AG04450 (cell line): Measurements from ENCODE around the gene HSD17B3. TPM values are rescaled to one million over a fixed set of nuclear protein-coding genes. Genes with fewer than 3 reads are reported as not detected.

Source experiments
- CTCF ChIA-PET: fragments of 300-600, 350-600 bp; formaldehyde crosslinking; extraction: SDS; loops from one replicate; lab custom pipeline; 2022; ENCODE audit warnings: antibody characterized with exemption, inconsistent platforms; lab: Charles Lee
- POLR2A ChIA-PET: fragments of 350-600 bp; formaldehyde crosslinking; extraction: SDS; loops from one replicate; lab custom pipeline; 2021; ENCODE audit warnings: antibody characterized with exemption, inconsistent platforms; lab: Yijun Ruan, JAX
- DNase-seq: peaks from one replicate; pipeline ENCODE4 v3.0.0-alpha.2; 2011; ENCODE audit warnings: low read depth, low spot score
- H3K27ac ChIP-seq: one replicate; pipeline ENCODE4 v1.5.1; 2012; ENCODE audit warnings: low read depth, low read length, control low read depth
- H3K27me3 ChIP-seq: one replicate; pipeline ENCODE4 v1.6.0; 2012; ENCODE audit warnings: low read length; ENCODE audit not compliant: control insufficient read depth, insufficient read depth
- H3K4me3 ChIP-seq: 2 replicates; pipeline ENCODE4 v1.5.1; 2011; ENCODE audit warnings: mild to moderate bottlenecking, low read depth, low read length, control low read depth
- H3K9me3 ChIP-seq: 2 replicates; pipeline ENCODE4 v1.5.1; 2012; ENCODE audit warnings: low read length; ENCODE audit not compliant: control insufficient read depth, insufficient read depth
- polyA plus RNA-seq: library from polyadenylated mRNA; depleted of rRNA; stranded (reverse); fragments of >200 nt; gene quantifications from 2 replicates; pipeline ENCODE4 v1.2.3, GENCODE V29; 2011
- TF ChIP-seq, protein P1 (sequence below): IDR thresholded peaks from 2 replicates; pipeline ENCODE4 v1.5.1; 2011; ENCODE audit warnings: low read depth, low read length, control low read depth, inconsistent platforms

HSD17B3 gene
- polyA plus RNA-seq, 1 experiment, result 0.12 TPM

DNA sequence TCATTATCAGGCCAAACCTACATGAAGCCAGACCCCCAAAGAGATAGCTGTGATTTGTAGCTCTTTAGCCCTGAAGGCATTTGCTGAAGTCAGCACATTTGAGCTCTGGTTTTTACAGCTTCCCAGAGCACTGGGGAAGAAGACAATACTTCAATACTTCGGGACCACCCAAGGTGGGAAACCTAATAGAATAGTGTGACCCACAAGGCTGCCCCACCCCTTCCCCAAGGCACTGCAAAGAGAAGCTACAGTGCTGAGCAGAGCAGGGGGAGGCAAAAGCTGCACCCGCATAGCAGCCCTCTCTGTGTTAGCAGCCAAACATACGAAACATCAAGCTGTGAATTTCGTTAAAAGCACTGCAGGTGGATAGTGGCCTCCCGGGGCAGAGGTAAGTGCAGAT, 87.3 kb downstream of the HSD17B3 start:
- DNase-seq, result no peak
- ChIA-PET CTCF (interaction anchor here (0.7 kb wide), 1 partner anchor 1533 kb away, joined by 3 read pairs; no protein-coding TSS in a partner anchor), POLR2A (no interaction called here)
- H3K27me3 ChIP-seq, result peaks cover 37% of the 10 kb centered on the region
- peaks cover 11% of the 10 kb centered on the region for H3K9me3 ChIP-seq
- TF ChIP-seq, protein P1, sequence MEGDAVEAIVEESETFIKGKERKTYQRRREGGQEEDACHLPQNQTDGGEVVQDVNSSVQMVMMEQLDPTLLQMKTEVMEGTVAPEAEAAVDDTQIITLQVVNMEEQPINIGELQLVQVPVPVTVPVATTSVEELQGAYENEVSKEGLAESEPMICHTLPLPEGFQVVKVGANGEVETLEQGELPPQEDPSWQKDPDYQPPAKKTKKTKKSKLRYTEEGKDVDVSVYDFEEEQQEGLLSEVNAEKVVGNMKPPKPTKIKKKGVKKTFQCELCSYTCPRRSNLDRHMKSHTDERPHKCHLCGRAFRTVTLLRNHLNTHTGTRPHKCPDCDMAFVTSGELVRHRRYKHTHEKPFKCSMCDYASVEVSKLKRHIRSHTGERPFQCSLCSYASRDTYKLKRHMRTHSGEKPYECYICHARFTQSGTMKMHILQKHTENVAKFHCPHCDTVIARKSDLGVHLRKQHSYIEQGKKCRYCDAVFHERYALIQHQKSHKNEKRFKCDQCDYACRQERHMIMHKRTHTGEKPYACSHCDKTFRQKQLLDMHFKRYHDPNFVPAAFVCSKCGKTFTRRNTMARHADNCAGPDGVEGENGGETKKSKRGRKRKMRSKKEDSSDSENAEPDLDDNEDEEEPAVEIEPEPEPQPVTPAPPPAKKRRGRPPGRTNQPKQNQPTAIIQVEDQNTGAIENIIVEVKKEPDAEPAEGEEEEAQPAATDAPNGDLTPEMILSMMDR, result no peak
- H3K27ac ChIP-seq, result no peak overlapping the region
- no peak overlapping the region for H3K4me3 ChIP-seq

DNA sequence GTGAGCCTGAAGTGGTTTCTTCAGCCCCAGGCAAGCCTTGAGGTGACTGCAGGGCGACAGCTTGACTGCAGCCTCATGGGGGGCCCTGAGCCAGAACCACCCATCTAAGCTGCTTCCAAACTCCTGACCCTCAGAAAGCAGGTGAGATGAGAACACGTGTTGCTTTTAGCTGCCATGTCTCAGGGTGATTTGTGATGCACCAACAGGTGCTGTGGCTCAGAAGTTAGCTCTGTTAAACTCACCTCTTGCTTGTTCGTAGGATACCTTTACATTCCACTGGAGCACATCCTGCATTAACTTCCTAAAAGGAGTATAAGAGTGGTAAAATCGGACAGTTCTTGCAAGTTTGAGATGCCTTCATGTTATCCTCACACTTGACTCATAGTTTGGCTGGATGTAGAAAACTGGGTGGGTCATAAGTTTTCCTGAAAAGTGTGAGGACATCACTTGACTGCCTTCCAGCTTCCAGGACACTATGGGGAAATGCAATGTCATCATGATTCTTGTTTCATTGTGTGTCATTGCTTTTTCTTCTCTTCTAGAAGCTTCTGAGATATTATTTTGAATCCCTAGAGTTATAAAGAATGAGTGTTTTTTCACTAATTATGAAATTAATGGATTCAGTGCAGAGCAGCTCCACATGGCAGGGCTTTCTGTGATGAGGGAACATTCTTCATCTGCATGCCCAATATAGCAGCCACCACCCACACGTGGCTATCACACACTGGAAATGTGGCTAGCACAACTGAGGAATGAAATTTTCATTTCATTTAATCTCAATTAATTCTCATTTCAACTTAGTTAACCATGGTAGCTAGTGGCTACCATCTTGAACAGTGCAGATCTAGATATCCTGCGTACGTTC, 92.3 kb downstream of the HSD17B3 start:
- POLR2A ChIA-PET, result no interaction called here
- TF ChIP-seq, protein P1, result no peak

DNA sequence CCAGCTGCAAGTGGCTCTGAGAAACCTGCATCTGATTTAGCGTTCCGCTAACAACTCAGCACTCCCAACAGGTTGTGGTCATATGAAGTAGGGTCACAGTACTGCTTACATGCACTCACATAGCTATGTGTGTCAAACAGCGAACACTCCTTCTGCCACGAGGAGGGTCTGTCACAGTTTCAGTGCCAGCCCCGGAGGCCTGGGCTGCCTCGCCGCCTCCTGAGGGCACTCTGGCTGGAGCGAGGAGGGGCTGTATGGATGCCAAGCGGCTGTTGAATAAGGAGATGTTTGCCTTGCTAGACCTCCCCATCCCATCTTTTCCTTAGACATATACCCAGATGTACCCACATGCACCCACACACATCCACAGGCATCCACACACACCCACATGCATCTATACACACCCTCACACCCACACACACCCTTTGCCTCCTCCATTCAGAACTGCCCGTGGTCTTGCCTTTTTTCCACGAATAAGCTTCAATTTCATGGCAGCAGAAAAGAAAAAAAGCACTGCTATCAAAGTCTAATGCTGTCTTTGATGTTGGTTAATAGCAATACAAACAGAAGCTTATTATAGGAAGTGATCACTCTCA, 95.7 kb downstream of the HSD17B3 start:
- TF ChIP-seq, protein P1, result no peak
- Histone ChIP-seq H3K27me3 (peaks cover 43% of the 10 kb centered on the region), H3K27ac (no peak overlapping the region), H3K9me3 (no peaks in the 10 kb centered on the region; the same call in none of the 2 replicates), H3K4me3 (no peak overlapping the region)
- no peak for DNase-seq
- ChIA-PET POLR2A (no interaction called here), CTCF (interaction anchor here (1.5 kb wide), 1 partner anchor 11 kb away, joined by 5 read pairs; no protein-coding TSS in a partner anchor)

More for the DNA sequence above, 92.3 kb downstream of the HSD17B3 start:
- Histone ChIP-seq H3K27me3 (peaks cover 39% of the 10 kb centered on the region), H3K27ac (no peak overlapping the region), H3K4me3 (no peak overlapping the region), H3K9me3 (no peaks in the 10 kb centered on the region; the same call in 1 of the 2 replicates)
- CTCF ChIA-PET, result interaction anchor here (0.6 kb wide), 1 partner anchor 658 kb away, joined by 4 read pairs; no protein-coding TSS in a partner anchor
- no peak for DNase-seq

DNA sequence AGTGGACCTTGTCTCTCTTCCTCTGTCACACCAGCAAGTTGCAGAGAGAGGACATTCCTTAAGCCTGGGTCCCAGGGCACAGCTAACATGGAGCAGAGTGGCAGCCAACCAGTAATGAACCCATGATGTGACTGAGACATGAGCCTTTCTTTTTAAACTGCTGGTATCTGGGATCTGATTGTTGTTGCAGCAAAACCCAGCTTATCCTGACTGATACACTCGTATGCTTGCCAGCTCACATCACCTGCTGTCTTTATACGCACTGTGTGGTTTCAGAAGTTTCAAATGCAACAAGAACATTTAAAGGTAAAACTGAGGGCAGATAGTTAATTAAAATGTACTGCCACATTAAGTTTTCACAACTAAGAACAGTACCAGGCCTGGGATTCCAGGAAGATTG, 97.1 kb downstream of the HSD17B3 start:
- POLR2A ChIA-PET, result no interaction called here

More for the DNA sequence above, 97.1 kb downstream of the HSD17B3 start:
- TF ChIP-seq, protein P1, result no peak
- H3K4me3 ChIP-seq, result no peak overlapping the region
- H3K9me3 ChIP-seq, result no peaks in the 10 kb centered on the region; the same call in none of the 2 replicates
- peaks cover 43% of the 10 kb centered on the region for H3K27me3 ChIP-seq
- DNase-seq, result no peak
- CTCF ChIA-PET, result interaction anchor here (1.2 kb wide), 1 partner anchor 27 kb away, joined by 3 read pairs; no protein-coding TSS in a partner anchor
- H3K27ac ChIP-seq, result no peak overlapping the region
